Astrocyte of the cerebellum (primary cell): ENCODE results near the gene TCF7.
A peak's percentile ranks its signal among the peaks of the same experiment; 100 is the strongest.

Experiments used
- DNase-seq: peaks from one replicate; pipeline ENCODE4 v3.0.0-alpha.2; 2011; ENCODE audit warnings: low read depth
- H3K4me3 ChIP-seq: 2 replicates; pipeline ENCODE4 v1.5.1; 2011; ENCODE audit warnings: mild to moderate bottlenecking, low read depth, low read length, moderate library complexity
- in situ Hi-C: cut with HindIII; loops from 2 replicates; pipeline ENCODE4 v1.10.0; 2017; ENCODE audit warnings: low sequenced_read_pairs
- TF ChIP-seq, protein P1 (sequence below): IDR thresholded peaks from 2 replicates; pipeline ENCODE4 v1.5.1; 2012; ENCODE audit warnings: low read length, low read depth, moderate library complexity, mild to moderate bottlenecking; ENCODE audit errors: missing control alignments

TCF7 gene

DNA sequence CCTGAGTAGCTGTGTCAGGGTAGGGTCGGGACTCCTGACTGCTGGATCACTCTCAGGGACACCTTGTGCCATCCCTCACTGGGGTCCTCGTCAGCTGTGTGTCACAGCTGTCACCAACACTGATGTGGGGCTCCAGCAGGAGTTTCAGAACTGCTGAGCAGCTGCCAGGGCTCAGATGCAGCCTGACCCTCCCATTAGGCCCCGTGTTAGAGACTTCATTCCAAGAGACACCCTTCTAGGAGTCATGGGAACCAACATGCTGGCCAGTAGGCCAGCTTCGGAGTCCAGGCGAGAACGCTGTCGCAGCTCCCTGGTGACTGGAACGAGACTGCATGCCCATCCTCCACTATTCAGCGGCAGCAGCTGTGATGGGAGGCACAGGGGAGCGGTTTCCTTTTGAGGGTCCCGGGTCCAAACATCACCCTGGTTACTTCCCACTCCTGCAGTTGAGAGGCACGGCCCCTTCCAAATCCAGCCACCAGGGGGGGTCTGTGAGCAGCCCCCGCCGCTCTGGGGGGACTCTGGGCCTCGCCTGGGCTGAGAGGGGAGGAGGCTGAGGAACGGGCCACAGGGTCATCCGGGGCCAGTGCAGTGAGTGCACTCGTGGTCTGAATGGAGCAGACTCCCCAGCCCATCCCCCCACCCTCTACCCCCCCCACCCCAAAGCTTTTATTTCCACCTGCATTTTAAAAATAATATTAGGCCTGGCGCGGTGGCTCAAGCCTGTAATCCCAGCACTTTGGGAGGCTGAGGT is 12.6 kb upstream of the TCF7 start:
- no peak for DNase-seq
- TF ChIP-seq, protein P1, sequence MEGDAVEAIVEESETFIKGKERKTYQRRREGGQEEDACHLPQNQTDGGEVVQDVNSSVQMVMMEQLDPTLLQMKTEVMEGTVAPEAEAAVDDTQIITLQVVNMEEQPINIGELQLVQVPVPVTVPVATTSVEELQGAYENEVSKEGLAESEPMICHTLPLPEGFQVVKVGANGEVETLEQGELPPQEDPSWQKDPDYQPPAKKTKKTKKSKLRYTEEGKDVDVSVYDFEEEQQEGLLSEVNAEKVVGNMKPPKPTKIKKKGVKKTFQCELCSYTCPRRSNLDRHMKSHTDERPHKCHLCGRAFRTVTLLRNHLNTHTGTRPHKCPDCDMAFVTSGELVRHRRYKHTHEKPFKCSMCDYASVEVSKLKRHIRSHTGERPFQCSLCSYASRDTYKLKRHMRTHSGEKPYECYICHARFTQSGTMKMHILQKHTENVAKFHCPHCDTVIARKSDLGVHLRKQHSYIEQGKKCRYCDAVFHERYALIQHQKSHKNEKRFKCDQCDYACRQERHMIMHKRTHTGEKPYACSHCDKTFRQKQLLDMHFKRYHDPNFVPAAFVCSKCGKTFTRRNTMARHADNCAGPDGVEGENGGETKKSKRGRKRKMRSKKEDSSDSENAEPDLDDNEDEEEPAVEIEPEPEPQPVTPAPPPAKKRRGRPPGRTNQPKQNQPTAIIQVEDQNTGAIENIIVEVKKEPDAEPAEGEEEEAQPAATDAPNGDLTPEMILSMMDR = peak; percentile 88
- in situ Hi-C loops = no loop called here
- H3K4me3 ChIP-seq = no peak overlapping the region

DNA sequence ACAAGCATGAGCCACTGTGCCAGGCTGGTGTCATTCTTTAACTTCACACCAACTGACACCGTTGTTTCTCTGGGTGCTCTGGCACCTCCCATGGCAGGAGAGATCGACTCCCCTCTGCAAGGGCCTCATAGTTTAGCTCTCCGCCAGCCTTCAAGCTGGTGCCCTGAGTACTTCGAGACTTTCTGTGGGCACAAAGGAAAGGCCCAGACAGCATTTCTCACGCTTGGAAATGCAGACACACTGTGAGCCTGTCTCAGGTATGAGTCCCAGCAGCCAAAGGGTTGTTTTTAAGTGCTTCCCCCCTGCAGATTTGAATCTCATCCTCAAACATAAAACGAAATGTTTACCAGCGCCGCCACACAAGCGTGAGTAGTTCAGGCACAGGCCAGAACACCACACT is 11.1 kb upstream of the TCF7 start:
- TF ChIP-seq, protein P1 = no peak
- no peak overlapping the region for H3K4me3 ChIP-seq
- in situ Hi-C loops = no loop called here
- DNase-seq = no peak

DNA sequence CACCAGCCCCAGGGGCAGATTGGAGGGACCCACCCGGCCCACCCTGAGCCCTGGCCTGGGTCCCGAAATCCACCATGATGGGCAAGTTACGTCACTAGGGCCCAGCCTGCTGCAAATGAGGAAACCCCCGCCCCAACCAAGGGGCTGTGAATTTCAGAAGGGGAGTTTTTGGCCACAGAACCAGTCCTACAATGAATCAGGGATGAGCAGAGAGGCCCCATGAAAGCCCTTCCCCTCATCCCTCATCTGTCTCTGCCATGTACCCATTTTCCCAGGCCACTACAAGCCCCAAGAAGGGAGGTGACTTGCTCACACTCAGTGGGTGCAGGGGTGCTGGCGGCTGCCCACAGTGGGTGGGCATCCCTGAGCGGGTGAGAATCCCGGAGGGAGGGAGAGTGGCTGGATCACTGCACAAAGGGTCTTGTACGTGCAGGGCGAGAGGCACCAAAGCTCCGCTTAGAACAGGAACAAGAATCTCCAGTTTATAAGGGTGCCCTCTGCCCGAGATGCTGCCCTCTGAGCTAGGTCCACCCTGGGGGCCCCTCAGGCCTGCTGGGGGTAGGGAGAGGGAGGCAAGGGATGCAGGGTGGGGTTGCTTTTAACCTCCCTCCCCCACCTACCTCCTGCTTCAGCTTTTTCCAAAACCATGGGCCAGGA is 10.4 kb upstream of the TCF7 start:
- TF ChIP-seq, protein P1 = no peak
- in situ Hi-C loops = no loop called here
- H3K4me3 ChIP-seq = no peak overlapping the region
- no peak for DNase-seq

DNA sequence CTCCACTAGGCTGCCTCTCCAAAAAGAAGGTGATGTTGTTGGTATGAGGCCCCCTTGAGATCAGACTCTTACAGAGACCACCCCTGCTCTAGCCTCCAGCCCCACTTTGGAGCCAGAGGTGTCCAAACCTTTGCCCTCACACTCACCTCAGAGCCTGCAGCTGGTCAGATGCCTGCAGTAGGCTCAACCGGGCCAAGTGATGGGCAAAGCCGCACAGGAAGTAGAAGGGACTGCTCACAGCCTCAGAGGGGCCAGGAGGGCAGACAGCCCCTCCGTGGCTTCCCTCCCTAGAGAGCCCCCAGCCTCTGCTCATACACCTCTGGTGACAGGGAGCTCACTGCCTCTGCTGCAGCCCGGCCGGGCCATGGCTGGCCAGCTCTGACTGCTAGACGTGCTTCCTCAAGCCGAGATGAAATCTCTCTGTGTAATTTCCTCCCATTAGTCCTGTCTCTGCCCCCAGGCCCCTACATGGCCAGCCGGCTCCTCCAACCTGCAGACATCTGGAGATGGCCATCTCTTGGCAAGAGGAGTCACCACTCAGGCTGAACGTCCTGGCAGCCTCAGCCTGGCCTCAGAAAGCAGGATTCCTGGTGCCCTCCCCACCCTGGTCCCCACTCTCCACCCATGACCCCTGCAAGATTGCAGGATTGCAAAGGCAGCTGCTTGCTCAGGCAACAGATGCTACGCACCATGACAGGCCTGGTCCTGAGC is 7.3 kb upstream of the TCF7 start:
- in situ Hi-C loops = no loop called here
- H3K4me3 ChIP-seq = no peak overlapping the region
- TF ChIP-seq, protein P1 = no peak
- no peak for DNase-seq

DNA sequence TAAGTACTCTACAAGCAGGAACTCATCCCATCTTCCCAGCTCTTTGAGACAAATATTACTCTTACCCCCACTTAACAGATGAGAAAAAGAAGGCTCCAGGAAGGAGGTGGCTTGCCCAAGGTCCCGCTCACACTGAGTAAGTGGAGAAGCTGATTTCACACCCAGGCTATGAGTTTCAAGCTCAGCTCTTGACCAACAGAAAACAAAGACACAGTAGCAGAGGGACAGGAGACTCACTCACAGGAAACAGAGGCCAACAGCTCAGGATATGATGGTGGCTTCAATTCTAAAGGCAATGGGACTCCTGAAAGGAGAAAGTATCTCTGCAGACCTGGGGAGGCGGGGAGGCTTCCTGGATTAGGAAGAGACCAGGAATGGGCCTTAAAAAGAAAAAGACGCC is 6.7 kb upstream of the TCF7 start:
- H3K4me3 ChIP-seq = no peak overlapping the region
- DNase-seq = no peak
- TF ChIP-seq, protein P1 = no peak
- in situ Hi-C loops = no loop called here

DNA sequence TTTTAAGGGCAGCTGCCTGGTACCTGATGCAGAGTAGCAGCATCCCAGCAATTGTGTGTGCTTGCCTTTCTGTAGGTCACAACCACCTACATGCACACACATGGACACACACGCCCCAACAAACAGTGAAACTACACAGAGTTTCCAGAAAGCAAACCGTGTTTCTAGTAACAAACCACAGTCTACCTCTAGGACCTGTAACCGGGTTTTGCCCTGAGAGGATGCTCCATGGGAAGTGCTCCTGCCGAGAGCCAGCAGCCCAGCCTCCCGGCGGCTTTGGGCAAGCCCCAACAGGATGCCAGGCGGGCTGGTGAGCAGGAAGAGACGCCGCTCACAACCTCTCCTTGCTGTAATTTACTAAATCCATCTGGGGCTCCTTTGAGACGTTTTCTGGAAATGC is 4.1 kb upstream of the TCF7 start:
- DNase-seq = no peak
- no peak overlapping the region for H3K4me3 ChIP-seq
- TF ChIP-seq, protein P1 = no peak
- in situ Hi-C loops = no loop called here
